Activated CD8-positive, alpha-beta memory T cell treated with anti-CD3 and anti-CD28 coated beads, Interleukin-2, amount 50 U/mL, for 48 hours (primary cell): ENCODE results near the gene WDR1.
"Not testable (repeated sequence)": the region's sequence is repeated elsewhere in the genome, so short reads cannot be mapped to it uniquely, and the experiment has no call there.

ENCODE experiments used
- DNase-seq: peaks from one replicate; pipeline ENCODE4 v3.0.0-alpha.2; 2020

WDR1 gene

GRCh38 chr4:10130178-10130888 lies 13.7 kb upstream of the WDR1 start:
- DNase-seq = no peak

DNA sequence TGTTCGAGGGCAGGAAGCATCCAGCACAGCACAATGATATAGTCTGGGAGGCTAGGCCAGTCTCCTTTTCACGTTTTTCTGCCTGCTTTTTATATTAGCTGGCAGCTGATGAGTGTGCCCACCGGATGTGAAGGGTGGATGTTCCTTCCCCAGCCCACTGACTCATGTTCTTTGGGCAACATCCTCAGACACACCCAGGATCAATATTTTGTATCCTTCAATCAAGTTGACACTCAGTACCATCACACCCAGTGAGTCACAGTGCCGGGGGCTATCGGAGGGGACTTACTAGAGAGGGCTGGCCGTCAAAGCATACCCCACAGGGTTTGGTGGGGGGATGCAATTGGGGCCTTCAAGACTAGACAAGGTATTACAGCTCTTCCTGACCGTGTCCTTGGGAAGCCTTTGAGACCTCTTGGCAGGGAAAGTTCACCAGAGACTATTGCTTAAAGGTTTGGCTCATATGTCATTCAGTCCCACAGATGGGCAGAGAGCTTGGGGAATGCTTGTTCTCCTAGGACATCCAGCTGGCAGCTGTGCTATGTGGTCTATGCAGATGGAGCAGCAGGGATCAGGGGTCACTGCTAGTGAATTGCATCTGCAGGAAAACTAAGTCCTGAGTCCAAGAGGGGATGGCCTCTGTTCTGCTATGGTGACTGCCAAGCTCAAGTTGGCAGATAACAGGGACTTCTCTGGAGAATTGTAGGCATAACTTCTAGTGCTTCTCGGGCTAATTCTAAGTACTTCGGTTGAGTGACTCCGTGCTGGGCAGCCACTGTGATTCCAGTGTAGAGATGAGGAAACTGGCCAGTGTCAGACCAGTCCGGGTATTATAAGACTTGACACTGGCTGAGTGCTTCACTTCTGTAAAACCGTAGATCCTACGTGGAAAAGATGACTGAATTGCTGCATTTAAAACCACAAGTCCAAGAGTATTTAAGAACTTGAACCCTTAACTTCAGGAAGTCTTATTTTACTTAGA lies 12.9 kb upstream of the WDR1 start:
- DNase-seq = no peak

DNA sequence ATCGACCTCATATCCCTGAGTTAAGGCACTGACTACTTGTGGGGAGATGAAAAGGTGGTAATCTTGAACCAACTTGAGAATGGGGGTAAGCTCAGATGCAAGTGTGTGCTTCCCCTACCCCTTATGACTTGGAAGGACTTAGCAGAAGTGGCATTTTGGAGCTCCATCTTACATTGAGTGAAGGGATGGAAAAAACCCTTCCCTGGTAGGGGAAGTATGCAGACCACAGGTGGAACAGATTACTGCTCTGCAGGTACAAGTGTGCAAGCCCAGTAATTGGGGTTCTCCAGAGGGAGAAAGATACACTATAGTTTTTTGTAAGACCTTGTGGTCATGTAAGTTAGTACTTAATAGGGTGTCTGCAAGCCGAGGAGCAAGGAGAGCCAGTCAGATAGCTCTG lies 12.2 kb upstream of the WDR1 start:
- no peak for DNase-seq

DNA sequence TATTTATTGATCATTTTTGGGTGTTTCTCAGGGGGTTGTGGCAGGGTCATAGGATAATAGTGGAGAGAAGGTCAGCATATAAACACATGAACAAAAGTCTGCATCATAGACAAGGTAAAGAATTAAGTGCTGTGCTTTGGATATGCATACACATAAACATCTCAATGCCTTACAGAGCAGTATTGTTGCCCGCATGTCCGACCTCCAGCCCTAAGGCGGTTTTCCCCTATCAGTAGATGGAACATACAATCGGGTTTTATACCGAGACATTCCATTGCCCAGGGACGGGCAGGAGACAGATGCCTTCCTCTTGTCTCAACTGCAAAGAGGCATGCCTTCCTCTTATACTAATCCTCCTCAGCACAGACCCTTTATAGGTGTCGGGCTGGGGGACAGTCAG lies 10.9 kb upstream of the WDR1 start:
- DNase-seq = not testable (repeated sequence)

GRCh38 chr4:10124167-10124930 lies 7.8 kb upstream of the WDR1 start:
- no peak for DNase-seq

- no peak for DNase-seq
Observed at GRCh38 chr4:10123227-10124101, 6.9 kb upstream of the WDR1 start.

DNA sequence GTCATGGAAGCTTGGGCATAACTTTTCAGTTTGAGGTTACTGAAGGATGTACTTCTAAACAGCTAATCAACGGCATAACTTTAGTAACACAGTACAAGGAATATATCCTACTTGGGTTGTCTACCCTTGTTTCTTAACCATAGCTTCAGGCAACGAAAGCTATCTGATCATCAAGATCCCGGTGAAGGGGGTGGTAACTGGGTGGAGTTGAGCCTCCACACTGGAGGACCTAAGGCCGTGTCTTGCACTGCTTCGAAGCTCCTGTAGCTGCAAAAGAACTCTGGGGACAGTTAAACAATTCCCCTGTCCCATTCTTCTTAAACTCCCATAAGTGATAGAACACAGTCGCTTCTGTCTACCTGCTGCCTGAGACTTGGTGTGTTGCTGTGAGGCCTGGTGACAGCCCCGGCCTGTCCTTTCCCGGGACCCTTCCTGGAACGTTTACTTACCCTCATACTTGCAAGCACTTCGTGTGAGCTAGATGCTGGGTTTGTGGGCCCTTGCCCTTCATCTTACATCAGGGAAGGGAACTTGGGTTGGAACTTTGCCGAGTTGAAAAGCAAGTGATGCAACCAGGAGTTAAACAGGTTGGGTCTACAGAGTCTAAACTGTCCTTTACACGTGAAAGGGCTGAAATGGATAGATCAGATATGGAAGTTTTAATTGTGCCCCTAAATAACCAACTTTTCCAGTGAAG lies 5.8 kb upstream of the WDR1 start:
- no peak for DNase-seq

DNA sequence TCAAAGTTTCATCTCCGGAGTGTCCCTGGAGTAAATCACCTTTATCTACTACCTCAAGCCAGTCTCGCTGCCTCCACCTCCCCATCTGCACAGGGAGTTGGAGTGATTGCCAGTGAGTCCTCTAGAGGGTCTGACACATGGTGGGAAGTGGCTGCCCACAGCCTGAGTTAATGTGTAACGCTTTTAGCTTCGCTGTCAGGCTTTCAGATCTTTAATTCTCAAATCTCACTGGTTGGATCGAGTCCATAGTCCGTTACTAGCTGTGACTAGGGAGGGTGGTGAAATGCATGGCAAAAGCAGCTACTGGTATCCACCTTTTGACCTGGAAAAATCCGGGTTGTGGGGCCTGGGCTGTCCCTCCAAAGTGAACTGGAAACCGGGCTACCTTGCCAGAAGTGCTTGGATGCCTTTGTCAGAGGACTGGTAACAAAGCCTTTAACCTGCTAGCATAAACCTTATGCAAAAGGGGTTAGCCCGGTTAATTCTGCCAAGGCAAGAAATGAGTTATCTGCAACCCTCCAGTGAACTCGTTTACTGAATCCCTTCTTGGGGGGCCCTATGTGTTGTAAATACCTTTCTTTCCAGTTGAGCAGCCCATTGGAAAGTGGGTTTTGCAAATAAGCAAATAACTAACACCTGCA lies 5.1 kb upstream of the WDR1 start:
- no peak for DNase-seq

DNA sequence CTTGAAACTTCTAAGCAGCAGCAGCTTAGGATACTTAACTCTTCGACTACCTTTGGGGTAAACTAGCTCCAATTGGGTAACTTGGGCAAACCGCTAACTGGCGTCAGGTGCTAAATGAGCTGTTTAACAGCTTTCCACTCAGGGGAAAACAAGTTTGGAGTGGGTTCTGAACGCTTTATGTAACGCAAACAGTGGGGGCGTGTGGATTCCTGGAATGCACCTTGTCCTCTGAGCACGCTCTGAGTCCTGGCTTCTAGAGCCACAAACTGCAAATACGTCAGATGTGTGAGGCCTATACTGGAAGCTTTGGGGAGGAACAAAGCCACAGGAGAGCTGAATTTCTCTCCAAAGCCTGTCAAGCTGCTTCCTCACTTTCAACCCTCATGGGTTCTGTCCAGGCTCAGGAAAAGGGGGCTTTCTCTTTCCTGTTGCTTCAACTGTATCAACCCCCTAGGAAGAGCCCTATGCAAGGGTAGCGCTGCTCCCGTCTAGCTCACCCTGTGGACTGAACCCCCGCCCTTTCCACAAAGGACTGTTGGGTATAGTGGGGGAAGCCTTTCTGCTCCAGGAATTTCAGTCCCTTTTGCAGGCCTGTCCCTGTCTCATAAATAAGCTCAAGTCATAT lies 4.5 kb upstream of the WDR1 start:
- DNase-seq = no peak

- no peak for DNase-seq
Observed at GRCh38 chr4:10119773-10120172, 3.2 kb upstream of the WDR1 start.

DNA sequence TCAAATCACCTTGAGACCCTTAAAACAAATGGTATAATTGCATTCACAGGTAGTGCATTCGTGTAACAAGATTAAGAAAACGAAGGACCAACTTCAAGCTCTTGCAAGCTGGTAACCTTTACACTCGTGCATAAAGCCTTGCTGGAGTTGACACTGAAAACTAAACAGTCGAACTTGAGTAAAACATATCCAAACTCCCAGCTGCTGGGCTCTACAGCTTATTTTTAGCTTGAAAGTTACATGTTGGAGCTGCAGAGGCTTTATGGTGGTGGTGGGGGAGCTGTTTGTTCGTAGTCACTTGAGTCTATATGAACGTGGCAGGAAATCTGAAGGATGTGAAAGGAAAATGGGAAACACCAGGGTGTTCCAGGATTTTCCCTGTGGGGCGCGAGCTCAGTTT lies 2.7 kb upstream of the WDR1 start:
- DNase-seq = no peak

GRCh38 chr4:10118048-10119004 lies 1.7 kb upstream of the WDR1 start:
- DNase-seq = no peak

DNA sequence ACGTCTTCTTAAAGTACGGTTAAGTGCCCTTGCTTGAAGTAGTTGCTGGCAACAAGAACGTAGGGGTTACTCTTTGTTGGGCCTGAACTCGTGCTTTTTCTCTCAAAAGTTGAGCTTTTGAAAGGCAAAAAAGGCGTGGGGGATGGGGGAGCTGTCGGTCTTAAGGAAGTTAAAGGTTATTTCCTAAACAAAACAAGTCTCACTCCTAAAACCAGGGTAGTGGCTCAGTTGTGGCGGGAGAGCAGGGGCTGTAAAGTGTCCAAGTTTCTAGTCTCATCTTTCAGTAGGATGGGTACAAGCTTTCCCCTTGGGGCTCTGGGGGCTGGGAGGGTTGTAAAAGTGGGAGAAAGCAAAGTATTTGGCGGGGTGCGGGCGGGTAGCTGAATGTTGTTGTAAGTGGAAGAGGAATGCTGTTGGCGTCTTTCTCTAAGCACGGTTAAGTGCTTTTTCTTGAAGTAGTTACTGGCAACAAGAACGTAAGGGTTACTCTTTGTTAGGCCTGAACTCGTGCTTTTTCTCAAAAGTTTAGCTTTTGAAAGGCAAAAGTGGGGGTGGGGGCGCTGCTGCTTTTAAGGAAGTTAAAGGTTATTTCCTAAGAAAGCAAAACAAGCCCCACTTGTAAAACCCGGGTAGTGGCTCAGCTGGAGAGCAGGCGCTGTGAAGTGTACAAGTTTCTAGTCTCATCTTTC lies 904 bp upstream of the WDR1 start:
- no peak for DNase-seq

DNA sequence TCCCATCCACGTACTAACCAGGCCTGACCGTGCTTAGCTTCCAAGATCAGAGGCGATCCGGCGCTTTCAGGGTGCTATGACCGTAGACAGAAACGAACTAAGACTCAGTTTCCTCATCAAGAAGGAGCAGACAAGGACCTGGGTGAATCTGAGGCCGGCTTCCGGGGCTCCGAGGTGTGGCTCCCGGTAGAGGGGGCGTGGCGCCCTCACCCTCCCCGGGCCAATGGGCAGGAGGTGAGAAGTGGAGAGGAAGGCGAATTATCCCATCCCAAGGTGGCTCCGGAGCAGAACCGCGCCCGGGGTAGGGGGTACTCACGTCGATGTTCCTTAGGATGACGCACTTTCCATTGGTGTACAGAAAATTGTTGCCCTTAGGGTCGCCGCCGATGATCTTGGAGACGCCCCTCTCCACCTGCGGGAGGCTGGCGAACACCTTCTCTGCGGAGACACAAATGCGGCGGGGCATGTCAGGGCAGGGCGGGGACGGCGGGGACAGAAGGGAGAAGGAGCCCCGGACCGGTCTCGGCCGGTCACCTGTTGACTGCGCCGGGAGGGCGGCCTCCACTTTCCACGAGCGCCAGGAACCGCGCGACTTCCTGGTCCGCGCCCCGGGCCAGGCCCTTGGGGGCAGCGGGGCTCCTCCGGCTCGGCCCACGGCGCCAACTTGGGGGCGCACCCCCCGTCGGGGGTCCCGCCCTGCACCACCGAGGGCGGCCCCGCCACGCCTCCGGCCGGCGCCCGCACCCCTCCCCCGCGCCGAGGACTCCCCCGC lies 616 bp downstream of the WDR1 start:
- DNase-seq = peak; percentile 85

DNA sequence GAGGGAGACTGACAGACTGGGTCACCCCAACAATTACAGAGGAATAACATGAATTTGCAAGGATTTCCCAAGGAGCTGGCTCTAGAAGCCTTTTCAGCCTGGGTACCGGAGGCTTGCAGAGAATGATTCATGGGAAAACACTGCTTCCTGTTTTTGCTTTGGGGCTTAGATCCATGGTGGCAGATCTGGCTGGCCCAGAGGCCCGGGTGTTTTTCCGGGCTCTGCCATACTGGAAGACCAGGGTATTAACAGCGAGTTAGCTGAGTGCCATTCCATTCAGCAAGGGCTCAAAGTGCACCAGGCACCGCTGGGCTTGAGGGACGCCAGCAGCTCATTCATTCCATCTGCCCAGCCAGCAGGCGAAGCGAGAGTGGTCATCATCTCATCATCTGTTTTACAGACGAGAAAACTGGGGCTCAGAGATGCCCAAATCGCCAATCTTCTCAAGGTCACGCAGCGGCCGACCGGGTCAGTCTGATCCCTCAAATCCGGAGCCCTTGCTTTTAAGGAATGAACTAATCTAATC lies 1.3 kb downstream of the WDR1 start:
- no peak for DNase-seq

- DNase-seq = no peak
Observed at GRCh38 chr4:10114607-10115006, 2.0 kb downstream of the WDR1 start.

DNA sequence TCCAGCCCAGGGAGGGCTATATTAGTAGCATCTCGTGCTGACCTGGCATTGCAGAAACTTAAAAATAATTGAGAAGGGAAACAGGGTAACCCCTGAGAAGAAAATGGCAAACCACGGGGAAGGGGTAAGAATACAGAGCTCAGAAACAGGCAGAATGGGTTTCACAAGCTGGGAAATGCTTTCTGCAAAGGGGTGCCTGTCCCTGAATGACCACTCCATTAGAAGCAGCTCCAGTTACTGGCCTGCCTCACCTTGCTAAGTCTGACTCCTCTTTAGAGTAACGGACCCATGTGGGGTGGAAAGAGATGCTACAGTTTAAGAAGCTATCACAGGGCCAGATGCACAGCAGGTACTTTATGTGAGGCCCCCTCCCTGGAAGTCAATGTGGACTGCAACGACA lies 2.5 kb downstream of the WDR1 start:
- no peak for DNase-seq
